Upper lobe of left lung (tissue), 6 donors: ENCODE results near the gene NAP1L1. TPM values are rescaled to one million over a fixed set of nuclear protein-coding genes. Genes with fewer than 3 reads are reported as not detected.

ENCODE experiments used
- ATAC-seq, 2 donors: fragments of 200-7000 bp; cut with Tn5 transposase; one replicate each; pipeline ENCODE4 v1.9.1; 2022; ENCODE audit warnings: mild to moderate bottlenecking in 2 of 2, moderate library complexity in 2 of 2; ENCODE audit not compliant: low FRiP score in 2 of 2
- DNase-seq, 2 donors: peaks; one replicate each; pipeline ENCODE4 v3.0.0-alpha.2; 2019 to 2020
- H3K27ac ChIP-seq, 4 donors: fragments of 200-600 bp; sonication (generic); one replicate each; pipeline ENCODE4 v1.5.1; 2016 to 2019
- H3K27me3 ChIP-seq, 4 donors: fragments of 200-600 bp; sonication (generic); one replicate each; pipeline ENCODE4 v1.5.1; 2017 to 2019
- H3K36me3 ChIP-seq, 4 donors: fragments of 200-600 bp; sonication (generic); one replicate each; pipeline ENCODE4 v1.5.1; 2016 to 2019
- H3K4me1 ChIP-seq, 4 donors: fragments of 200-600 bp; sonication (generic); one replicate each; pipeline ENCODE4 v1.5.1; 2018 to 2019
- H3K4me3 ChIP-seq, 4 donors: fragments of 200-600 bp; sonication (generic); one replicate each; pipeline ENCODE4 v1.5.1; 2017 to 2019; ENCODE audit warnings: mild to moderate bottlenecking in 2 of 4, moderate library complexity in 1 of 4
- H3K9me3 ChIP-seq, 4 donors: fragments of 200-600 bp; sonication (generic); one replicate each; pipeline ENCODE4 v1.5.1; 2018 to 2019
- EP300 ChIP-seq, 4 donors: sonication (generic); formaldehyde crosslinking; IDR thresholded peaks; one replicate each; pipeline ENCODE4 v1.5.1; 2017; ENCODE audit warnings: antibody characterized with exemption in 4 of 4, control low read depth in 2 of 4
- POLR2A ChIP-seq, 4 donors: fragments of 450-650 bp; IDR thresholded peaks; one replicate each; pipeline ENCODE4 v1.5.1; 2016 to 2017; ENCODE audit warnings: antibody characterized with exemption in 4 of 4, mild to moderate bottlenecking in 2 of 4
- POLR2AphosphoS5 ChIP-seq, 2 donors: sonication (generic); formaldehyde crosslinking; IDR thresholded peaks; one replicate each; pipeline ENCODE4 v1.5.1; 2017; ENCODE audit warnings: antibody characterized with exemption in 2 of 2
- WGBS, 2 donors: methylation state at CpG; one replicate each; pipeline ENCODE4 v1.1.5; 2017 to 2018; 5-methylcytosine and 5-hydroxymethylcytosine counted together
- total RNA-seq, 6 donors: library from RNA; depleted of rRNA in 4 of 6; stranded (reverse); fragments of >200 nt in 4 of 6; gene quantifications; one replicate each; pipeline versions ENCODE4 v1.1.0 to v1.2.1, GENCODE V29; 2016 to 2021
- TF ChIP-seq, protein P1 (sequence below), 6 experiments: fragments of 450-650 bp in 4 of 6; fragments of 200-600 bp in 2 of 6; sonication (generic) in 2 of 6; IDR thresholded peaks; one replicate each; pipeline ENCODE4 v1.5.1; 2016 to 2019; ENCODE audit warnings: antibody characterized with exemption in 6 of 6
- donor health status: DM: no; HTN: no; CAD: no; lungs with moderate emphysema.
- donor health status: DM: no; HTN: yes; CAD: no; lungs with severe emphysema.

The NAP1L1 gene
- total RNA-seq, 6 donors from 2014 or later, result 245 to 595 (median 329) TPM

DNA sequence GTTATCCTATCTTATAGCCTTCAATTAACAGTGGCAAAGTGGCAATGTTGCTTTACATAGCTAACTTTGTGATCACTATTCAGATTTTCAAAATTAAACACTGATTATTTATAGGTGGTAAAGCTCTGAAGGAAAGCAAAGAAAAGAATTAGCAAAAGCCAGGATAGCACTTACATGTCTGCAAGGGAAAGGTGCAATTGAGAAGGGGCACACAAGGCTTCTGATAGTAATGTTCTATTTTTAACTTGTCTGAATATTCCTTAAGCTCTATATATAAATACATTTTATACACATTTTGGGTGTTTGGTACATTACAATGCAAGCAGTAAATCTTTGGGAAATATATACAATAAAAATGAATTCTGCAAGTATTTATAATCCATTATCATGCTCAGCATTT is 10.9 kb downstream of the NAP1L1 start:
- Histone ChIP-seq H3K4me3 (no peak overlapping the region), H3K9me3 (peaks cover 0 to 3% (median under 1%) of the 10 kb centered on the region in 4 donors), H3K27ac (no peak overlapping the region), H3K36me3 (peaks cover 0 to 39% (median 1%) of the 10 kb centered on the region in 4 donors), H3K27me3 (no peaks in the 10 kb centered on the region), H3K4me1 (peaks cover 0 to 15% (median 4%) of the 10 kb centered on the region in 4 donors)
- DNase-seq (no peak), ATAC-seq (no peak)
- TF ChIP-seq EP300 (IDR thresholded peaks at IDR 0.05), result no peak
- TF ChIP-seq POLR2A (IDR thresholded peaks at IDR 0.05), result no peak
- no peak for TF ChIP-seq POLR2AphosphoS5 (IDR thresholded peaks at IDR 0.05)
- TF ChIP-seq, protein P1, sequence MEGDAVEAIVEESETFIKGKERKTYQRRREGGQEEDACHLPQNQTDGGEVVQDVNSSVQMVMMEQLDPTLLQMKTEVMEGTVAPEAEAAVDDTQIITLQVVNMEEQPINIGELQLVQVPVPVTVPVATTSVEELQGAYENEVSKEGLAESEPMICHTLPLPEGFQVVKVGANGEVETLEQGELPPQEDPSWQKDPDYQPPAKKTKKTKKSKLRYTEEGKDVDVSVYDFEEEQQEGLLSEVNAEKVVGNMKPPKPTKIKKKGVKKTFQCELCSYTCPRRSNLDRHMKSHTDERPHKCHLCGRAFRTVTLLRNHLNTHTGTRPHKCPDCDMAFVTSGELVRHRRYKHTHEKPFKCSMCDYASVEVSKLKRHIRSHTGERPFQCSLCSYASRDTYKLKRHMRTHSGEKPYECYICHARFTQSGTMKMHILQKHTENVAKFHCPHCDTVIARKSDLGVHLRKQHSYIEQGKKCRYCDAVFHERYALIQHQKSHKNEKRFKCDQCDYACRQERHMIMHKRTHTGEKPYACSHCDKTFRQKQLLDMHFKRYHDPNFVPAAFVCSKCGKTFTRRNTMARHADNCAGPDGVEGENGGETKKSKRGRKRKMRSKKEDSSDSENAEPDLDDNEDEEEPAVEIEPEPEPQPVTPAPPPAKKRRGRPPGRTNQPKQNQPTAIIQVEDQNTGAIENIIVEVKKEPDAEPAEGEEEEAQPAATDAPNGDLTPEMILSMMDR (IDR thresholded peaks at IDR 0.05), result no peak

DNA sequence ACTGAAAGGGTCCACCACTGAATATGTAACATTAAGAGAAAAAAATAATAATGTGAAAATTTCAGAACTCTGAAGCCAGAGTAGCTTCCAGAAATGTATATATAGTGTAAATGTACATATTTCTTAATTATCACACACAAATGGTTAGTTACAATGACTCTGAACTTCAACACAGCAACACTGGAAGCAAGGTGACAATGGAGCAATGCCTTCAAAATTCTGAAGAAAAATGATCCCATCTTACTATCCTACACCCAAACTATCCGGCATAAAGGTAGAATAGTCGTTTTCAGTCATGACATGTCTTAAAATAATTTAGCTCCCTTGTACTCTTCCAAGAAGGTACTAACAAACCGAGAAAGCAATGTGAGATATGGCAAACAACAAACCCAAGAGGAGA is 11.9 kb downstream of the NAP1L1 start:
- no peaks in the 10 kb centered on the region for H3K27me3 ChIP-seq
- no peaks in the 10 kb centered on the region for H3K9me3 ChIP-seq
- ATAC-seq (no peak), DNase-seq (no peak)
- TF ChIP-seq POLR2AphosphoS5 (IDR thresholded peaks at IDR 0.05) (no peak), EP300 (IDR thresholded peaks at IDR 0.05) (no peak), POLR2A (IDR thresholded peaks at IDR 0.05) (no peak)
- TF ChIP-seq, protein P1 (IDR thresholded peaks at IDR 0.05), result no peak
- no peak overlapping the region for H3K4me3 ChIP-seq
- 93% methylated on average over 3 of the region's 3 CpGs for WGBS, 2 donors
- H3K4me1 ChIP-seq, result peaks cover 0 to 15% (median 4%) of the 10 kb centered on the region in 4 donors
- no peak overlapping the region for H3K27ac ChIP-seq
- H3K36me3 ChIP-seq, result peaks cover 0 to 46% (median 1%) of the 10 kb centered on the region in 4 donors

DNA sequence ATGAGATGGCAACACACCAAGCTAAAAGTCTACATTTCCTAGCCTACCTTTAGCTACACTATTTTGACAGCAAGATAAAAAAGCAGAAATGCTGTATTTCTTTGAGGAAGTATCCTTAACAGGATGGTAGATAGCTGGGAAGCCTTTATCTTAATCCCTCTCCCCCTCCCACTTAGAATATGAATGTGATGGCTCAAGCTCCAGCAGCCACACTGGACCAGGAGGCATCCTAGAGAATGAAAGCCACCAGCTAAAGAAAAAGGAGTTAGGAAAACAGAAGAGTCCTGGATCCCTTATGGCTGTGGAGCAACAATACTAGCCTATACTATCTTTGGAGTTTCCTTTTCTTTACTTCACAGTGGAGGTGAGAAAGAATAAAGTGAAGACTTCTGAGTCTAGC is 15.1 kb downstream of the NAP1L1 start:
- no peak overlapping the region for H3K27ac ChIP-seq
- H3K36me3 ChIP-seq, result peaks cover 3 to 78% (median 5%) of the 10 kb centered on the region in 4 donors
- DNase-seq (no peak), ATAC-seq (no peak)
- TF ChIP-seq POLR2A (IDR thresholded peaks at IDR 0.05) (no peak), EP300 (IDR thresholded peaks at IDR 0.05) (no peak), POLR2AphosphoS5 (IDR thresholded peaks at IDR 0.05) (no peak)
- TF ChIP-seq, protein P1 (IDR thresholded peaks at IDR 0.05), result no peak
- peaks cover 5 to 8% (median 6%) of the 10 kb centered on the region in 4 donors for H3K9me3 ChIP-seq
- H3K4me1 ChIP-seq, result peaks cover 0 to 5% (median 0%) of the 10 kb centered on the region in 4 donors
- H3K4me3 ChIP-seq, result no peak overlapping the region
- no peaks in the 10 kb centered on the region for H3K27me3 ChIP-seq

DNA sequence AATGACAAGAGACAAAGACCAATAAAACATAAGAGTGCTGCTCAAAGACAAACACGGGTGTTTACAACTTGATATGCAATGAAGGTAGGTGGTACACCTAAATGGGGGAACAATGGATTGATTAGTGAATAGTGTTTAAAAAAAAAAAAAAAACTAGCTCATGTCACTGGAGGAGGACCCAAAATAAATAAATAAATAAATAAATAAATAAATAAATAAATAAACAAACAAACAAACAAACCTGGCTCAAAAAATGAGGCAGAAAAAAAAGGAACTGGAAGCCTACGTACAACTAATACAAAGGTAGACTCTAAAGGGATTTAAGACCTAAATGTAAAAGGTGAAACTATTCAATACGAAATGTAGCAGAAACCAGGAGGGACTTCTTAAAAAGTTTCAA is 18.6 kb downstream of the NAP1L1 start:
- peaks cover 0 to 4% (median 0%) of the 10 kb centered on the region in 4 donors for H3K4me1 ChIP-seq
- peaks cover 6 to 97% (median 12%) of the 10 kb centered on the region in 4 donors for H3K36me3 ChIP-seq
- H3K27ac ChIP-seq, result no peak overlapping the region
- no peak overlapping the region for H3K4me3 ChIP-seq
- whole genome bisulfite sequencing, 2 donors, result 95 to 97% methylated on average over 3 of the region's 3 CpGs
- DNase-seq, result no peak
- peaks cover 5 to 8% (median 6%) of the 10 kb centered on the region in 4 donors for H3K9me3 ChIP-seq
- no peaks in the 10 kb centered on the region for H3K27me3 ChIP-seq
- no peak for TF ChIP-seq EP300 (IDR thresholded peaks at IDR 0.05)
- TF ChIP-seq, protein P1 (IDR thresholded peaks at IDR 0.05), result no peak
- no peak for TF ChIP-seq POLR2A (IDR thresholded peaks at IDR 0.05)
- no peak for ATAC-seq

DNA sequence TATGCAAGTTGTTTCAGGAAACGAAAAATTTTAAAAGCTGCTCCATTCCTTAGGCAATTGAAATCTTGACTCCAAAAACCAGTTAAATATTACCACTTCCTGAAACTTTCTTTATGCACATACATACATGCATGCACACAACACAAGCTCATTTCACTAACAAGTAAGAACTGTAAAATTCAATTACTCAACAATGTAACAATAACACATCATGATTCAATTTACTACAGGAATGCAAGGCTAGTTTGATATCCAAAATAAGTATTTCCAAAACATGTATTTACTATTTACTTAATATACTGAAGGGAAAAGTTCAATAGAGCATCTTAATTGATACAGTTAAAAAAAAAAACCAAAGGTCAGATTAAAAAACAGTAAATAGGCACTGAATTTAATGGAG is 19.6 kb downstream of the NAP1L1 start:
- H3K36me3 ChIP-seq, result peaks cover 6 to 97% (median 12%) of the 10 kb centered on the region in 4 donors
- no peak for DNase-seq
- 93 to 94% methylated on average over 1 of the region's 1 CpG for WGBS, 2 donors
- H3K27ac ChIP-seq, result no peak overlapping the region
- peaks cover 0 to 4% (median 0%) of the 10 kb centered on the region in 4 donors for H3K4me1 ChIP-seq
- no peaks in the 10 kb centered on the region for H3K27me3 ChIP-seq
- peaks cover 5 to 8% (median 6%) of the 10 kb centered on the region in 4 donors for H3K9me3 ChIP-seq
- no peak overlapping the region for H3K4me3 ChIP-seq
- ATAC-seq, result no peak
- TF ChIP-seq POLR2A (IDR thresholded peaks at IDR 0.05), result no peak
- TF ChIP-seq, protein P1 (IDR thresholded peaks at IDR 0.05), result no peak
- TF ChIP-seq POLR2AphosphoS5 (IDR thresholded peaks at IDR 0.05), result no peak
